ENCODE measurements around the gene ACIN1.

DNA sequence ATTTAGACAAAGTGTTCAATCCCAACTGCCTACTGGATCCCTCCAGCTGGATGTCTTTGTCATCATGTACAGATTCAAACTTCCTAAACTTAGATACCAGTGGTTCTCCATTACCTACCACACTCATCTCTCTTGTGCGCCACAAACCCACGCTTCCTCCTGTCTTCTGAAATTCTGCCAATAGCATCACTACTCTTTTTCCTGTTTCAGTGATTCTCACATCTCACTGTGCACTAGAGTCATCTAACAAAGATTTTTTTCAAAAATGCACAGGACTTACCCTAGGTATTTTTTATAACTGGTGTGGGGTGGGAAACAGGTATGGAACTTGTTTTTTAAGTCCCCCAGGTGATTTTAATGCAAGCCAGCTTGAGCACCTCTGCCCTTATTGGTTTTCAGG lies 66.1 kb downstream of the ACIN1 start:
- TF ChIP-seq EZH2 (IDR thresholded peaks at IDR 0.05; ENCODE audit: low read length) = no peak
- TF ChIP-seq, protein P1, sequence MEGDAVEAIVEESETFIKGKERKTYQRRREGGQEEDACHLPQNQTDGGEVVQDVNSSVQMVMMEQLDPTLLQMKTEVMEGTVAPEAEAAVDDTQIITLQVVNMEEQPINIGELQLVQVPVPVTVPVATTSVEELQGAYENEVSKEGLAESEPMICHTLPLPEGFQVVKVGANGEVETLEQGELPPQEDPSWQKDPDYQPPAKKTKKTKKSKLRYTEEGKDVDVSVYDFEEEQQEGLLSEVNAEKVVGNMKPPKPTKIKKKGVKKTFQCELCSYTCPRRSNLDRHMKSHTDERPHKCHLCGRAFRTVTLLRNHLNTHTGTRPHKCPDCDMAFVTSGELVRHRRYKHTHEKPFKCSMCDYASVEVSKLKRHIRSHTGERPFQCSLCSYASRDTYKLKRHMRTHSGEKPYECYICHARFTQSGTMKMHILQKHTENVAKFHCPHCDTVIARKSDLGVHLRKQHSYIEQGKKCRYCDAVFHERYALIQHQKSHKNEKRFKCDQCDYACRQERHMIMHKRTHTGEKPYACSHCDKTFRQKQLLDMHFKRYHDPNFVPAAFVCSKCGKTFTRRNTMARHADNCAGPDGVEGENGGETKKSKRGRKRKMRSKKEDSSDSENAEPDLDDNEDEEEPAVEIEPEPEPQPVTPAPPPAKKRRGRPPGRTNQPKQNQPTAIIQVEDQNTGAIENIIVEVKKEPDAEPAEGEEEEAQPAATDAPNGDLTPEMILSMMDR (optimal IDR thresholded peaks at IDR 0.05 in 1 of 3, IDR thresholded peaks at IDR 0.05 in 1 of 3, conservative IDR thresholded peaks at IDR 0.05 in 1 of 3; ENCODE audit: extremely low read depth in 1 of 3, insufficient read depth in 2 of 3, low read length in 3 of 3) = no peak

Measured in keratinocyte (primary cell).